Measurements from ENCODE around the gene ADH4. TPM values are rescaled to one million over a fixed set of nuclear protein-coding genes. Genes with fewer than 3 reads are reported as not detected.
A peak's percentile ranks its signal among the peaks of the same experiment; 100 is the strongest.

Gene ADH4
- not detected in 2 replicates for total RNA-seq
- polyA plus RNA-seq = not detected in 2 replicates
- polyA plus RNA-seq (2011; cell fraction: cytosol; rRNA removed) = not detected in 2 replicates
- polyA plus RNA-seq (2011; cell fraction: nucleus; rRNA removed) = not detected in 2 replicates
- not detected in 2 replicates for polyA plus RNA-seq (2012)
- polyA minus RNA-seq = not detected in 2 replicates
- polyA minus RNA-seq (2011; cell fraction: cytosol; rRNA and poly(A)+ RNA removed) = not detected
- polyA minus RNA-seq (2011; cell fraction: nucleus; rRNA and poly(A)+ RNA removed) = not detected in 2 replicates
- not detected for Bru-seq, nascent RNA
- BruChase-seq, experiment 1, labeled RNA remaining after a 6-hour chase = not detected
- not detected for BruChase-seq, experiment 2, labeled RNA remaining after a 2-hour chase
- long read RNA-seq = 0 reads

- Histone ChIP-seq H3K27ac (ENCODE audit: insufficient read depth, low read depth, low read length) (no peak within 1 kb of the TSS), H3K4me1 (ENCODE audit: control insufficient read depth, extremely low read depth, insufficient read depth, low read length) (no peaks in the 10 kb centered on the region), H3K36me3 (ENCODE audit: control insufficient read depth in 2 of 2, extremely low read depth in 1 of 2, insufficient read depth in 2 of 2, low read length in 2 of 2) (no peaks in the 10 kb centered on the region), H3K9me3 (replicated peaks; ENCODE audit: control insufficient read depth, insufficient read depth, low read length) (no peaks in the 10 kb centered on the region), H4K20me1 (replicated peaks; ENCODE audit: control insufficient read depth, extremely low read depth, insufficient read depth, low read length) (no peaks in the 10 kb centered on the region), H3K27me3 (ENCODE audit: control insufficient read depth in 2 of 2, insufficient read depth in 2 of 2, low read length in 2 of 2) (no peaks in the 10 kb centered on the region), H3K4me2 (ENCODE audit: insufficient read depth, low read length) (no peak within 1 kb of the TSS), H3K4me3 (replicated peaks in 1 of 3; ENCODE audit: insufficient read depth in 1 of 3, low read depth in 1 of 3, low read length in 3 of 3) (no peak within 1 kb of the TSS), H3K79me2 (ENCODE audit: control insufficient read depth, insufficient read depth, low read length) (no peaks in the 10 kb centered on the region), H3K9ac (replicated peaks; ENCODE audit: extremely low read depth, insufficient read depth, low read length) (no peak within 1 kb of the TSS), H2AFZ (ENCODE audit: low read depth, low read length) (no peak within 1 kb of the TSS), H3K9me1 (replicated peaks; ENCODE audit: control insufficient read depth, extremely low read depth, insufficient read depth, low read length) (no peaks in the 10 kb centered on the region)
- dilution Hi-C loops (cut with MboI; ENCODE audit: extremely low pct_ligation_motif_present, low sequenced_read_pairs) (no loop called here), intact Hi-C loops (cut with micrococcal nuclease) (no loop called here)
- BruUV-seq (replicated peaks) = no TSS peak
- DNase-seq (ENCODE audit: low read depth, low spot score) (peak; percentile 21), FAIRE-seq (no peak)
- TF ChIP-seq EZH2 (IDR thresholded peaks at IDR 0.05; ENCODE audit: borderline replicate concordance, low read depth, low read length, severe bottlenecking) (no peak), POLR2AphosphoS5 (IDR thresholded peaks at IDR 0.05; ENCODE audit: insufficient read depth, low read depth, low read length) (no peak), POLR2A (IDR thresholded peaks at IDR 0.05; ENCODE audit: low read depth, low read length) (no peak), MAX (IDR thresholded peaks at IDR 0.05; ENCODE audit: insufficient read depth, insufficient read length) (no peak), GATA2 (IDR thresholded peaks at IDR 0.05; ENCODE audit: insufficient read depth, insufficient read length, low read depth, low read length) (no peak), JUN (IDR thresholded peaks at IDR 0.05; ENCODE audit: borderline replicate concordance, insufficient read depth, insufficient read length, low read depth) (no peak), CTCF (IDR thresholded peaks at IDR 0.05; ENCODE audit: extremely low read depth in 1 of 2, insufficient read depth in 1 of 2, low read depth in 1 of 2, low read length in 2 of 2) (no peak), MYC (IDR thresholded peaks at IDR 0.05; ENCODE audit: low read depth, low read length) (no peak)
- ChIA-PET POLR2A (interaction anchor here (0.5 kb wide), 1 partner anchor 215 kb away, joined by 9 read pairs; the partner anchor contains the start of gene EIF4E), CTCF (interaction anchor here (1.0 to 1.3 kb wide), 3 partner anchors 23 to 676 kb away, joined by 3 to 4 read pairs (median 3); no protein-coding TSS in a partner anchor)
Measured at GRCh38 chr4:99144070-99144469, at the start of gene ADH4. ADH4 (minus strand) TSS chr4:99144297; CDS start chr4:99144222, 75 bp downstream.
